ENCODE measurements around the gene KIF2C. TPM values are rescaled to one million over a fixed set of nuclear protein-coding genes. Genes with fewer than 3 reads are reported as not detected.

The KIF2C gene
- total and polyA plus RNA-seq, 9 of the 15 experiments (the other 6 are each of a cell fraction or from before 2014, with no cell fraction given): 84.9 to 226 (median 169) TPM

DNA sequence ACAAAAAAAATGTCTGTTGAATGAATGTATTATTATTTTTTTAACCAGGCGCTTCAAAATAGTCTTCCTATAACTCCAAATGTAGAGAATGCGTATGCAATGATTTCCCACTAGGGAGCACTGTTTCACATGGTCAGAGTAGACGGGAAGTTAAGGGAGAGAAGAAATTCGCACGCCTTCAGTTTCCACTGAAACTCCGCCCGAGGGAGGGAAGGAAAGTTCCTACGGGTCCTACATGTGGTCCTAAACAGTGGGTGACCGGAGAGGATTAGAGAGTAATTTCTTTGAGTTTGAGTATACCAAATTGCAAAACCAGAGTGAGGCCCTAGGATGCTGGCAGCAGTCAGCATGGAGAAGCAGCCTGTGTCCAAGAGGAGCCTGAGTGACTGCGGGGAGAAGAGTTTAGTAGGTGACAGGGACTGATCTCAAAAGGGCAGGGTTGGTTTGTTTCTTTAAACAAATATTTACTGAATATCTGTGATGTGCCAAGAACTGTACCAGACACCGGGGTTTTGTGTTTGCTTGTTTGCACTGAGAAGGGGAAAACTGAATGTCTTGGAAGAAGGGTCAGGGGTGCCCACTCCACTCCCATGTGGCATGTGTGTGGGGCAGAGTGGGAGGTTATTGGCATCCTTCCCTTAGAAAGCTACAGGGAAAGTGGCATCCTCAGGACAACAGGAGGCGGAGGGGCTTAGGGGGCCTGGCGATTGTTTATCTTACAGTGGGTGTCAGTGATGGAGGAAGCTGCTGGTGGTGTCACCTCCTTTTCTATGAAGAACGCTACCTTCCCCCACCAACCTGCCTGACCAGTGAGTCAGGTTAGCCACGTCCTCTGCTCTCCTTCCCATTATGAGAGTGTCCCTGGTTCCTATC lies 31.4 kb upstream of the KIF2C start (continued):
- TF ChIP-seq, protein P1, sequence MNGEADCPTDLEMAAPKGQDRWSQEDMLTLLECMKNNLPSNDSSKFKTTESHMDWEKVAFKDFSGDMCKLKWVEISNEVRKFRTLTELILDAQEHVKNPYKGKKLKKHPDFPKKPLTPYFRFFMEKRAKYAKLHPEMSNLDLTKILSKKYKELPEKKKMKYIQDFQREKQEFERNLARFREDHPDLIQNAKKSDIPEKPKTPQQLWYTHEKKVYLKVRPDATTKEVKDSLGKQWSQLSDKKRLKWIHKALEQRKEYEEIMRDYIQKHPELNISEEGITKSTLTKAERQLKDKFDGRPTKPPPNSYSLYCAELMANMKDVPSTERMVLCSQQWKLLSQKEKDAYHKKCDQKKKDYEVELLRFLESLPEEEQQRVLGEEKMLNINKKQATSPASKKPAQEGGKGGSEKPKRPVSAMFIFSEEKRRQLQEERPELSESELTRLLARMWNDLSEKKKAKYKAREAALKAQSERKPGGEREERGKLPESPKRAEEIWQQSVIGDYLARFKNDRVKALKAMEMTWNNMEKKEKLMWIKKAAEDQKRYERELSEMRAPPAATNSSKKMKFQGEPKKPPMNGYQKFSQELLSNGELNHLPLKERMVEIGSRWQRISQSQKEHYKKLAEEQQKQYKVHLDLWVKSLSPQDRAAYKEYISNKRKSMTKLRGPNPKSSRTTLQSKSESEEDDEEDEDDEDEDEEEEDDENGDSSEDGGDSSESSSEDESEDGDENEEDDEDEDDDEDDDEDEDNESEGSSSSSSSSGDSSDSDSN (IDR thresholded peaks at IDR 0.05; ENCODE audit: borderline replicate concordance in 1 of 2, low read depth in 2 of 2, low read length in 2 of 2): 0 out of 4 replicates have a peak, but pooled peaks of 1 of the 2 experiments have one; percentile 25
- TF ChIP-seq ARID2 (IDR thresholded peaks at IDR 0.05) (peak; percentile 53; the same call in 1 of the 2 replicates), SP1 (CRISPR knock-in tag; IDR thresholded peaks at IDR 0.05) (0 out of 2 replicates have a peak, but pooled peaks have one; percentile 26), L3MBTL2 (IDR thresholded peaks at IDR 0.05) (peak; percentile 59), SMARCB1 (IDR thresholded peaks at IDR 0.05; ENCODE audit: insufficient read length, low read depth) (no peak), CXXC5 (CRISPR knock-in tag; IDR thresholded peaks at IDR 0.05) (peak; percentile 43; the same call in 1 of the 2 replicates), JUND (IDR thresholded peaks at IDR 0.05; ENCODE audit: borderline replicate concordance, low read depth, low read length) (peak; percentile 17; the same call in 1 of the 2 replicates), JUND (tag; IDR thresholded peaks at IDR 0.05; ENCODE audit: borderline replicate concordance, low read depth, low read length) (no peak), SRSF1 (IDR thresholded peaks at IDR 0.05; ENCODE audit: low read depth, low read length) (no peak), ASH1L (IDR thresholded peaks at IDR 0.05; ENCODE audit: borderline replicate concordance, low read depth, partially characterized antibody) (no peak)
- TF ChIP-seq, protein P2, sequence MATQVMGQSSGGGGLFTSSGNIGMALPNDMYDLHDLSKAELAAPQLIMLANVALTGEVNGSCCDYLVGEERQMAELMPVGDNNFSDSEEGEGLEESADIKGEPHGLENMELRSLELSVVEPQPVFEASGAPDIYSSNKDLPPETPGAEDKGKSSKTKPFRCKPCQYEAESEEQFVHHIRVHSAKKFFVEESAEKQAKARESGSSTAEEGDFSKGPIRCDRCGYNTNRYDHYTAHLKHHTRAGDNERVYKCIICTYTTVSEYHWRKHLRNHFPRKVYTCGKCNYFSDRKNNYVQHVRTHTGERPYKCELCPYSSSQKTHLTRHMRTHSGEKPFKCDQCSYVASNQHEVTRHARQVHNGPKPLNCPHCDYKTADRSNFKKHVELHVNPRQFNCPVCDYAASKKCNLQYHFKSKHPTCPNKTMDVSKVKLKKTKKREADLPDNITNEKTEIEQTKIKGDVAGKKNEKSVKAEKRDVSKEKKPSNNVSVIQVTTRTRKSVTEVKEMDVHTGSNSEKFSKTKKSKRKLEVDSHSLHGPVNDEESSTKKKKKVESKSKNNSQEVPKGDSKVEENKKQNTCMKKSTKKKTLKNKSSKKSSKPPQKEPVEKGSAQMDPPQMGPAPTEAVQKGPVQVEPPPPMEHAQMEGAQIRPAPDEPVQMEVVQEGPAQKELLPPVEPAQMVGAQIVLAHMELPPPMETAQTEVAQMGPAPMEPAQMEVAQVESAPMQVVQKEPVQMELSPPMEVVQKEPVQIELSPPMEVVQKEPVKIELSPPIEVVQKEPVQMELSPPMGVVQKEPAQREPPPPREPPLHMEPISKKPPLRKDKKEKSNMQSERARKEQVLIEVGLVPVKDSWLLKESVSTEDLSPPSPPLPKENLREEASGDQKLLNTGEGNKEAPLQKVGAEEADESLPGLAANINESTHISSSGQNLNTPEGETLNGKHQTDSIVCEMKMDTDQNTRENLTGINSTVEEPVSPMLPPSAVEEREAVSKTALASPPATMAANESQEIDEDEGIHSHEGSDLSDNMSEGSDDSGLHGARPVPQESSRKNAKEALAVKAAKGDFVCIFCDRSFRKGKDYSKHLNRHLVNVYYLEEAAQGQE (IDR thresholded peaks at IDR 0.05; ENCODE audit: borderline replicate concordance): peak; percentile 54; the same call in 1 of the 2 replicates
- TF ChIP-seq, protein P2 (CRISPR knock-in tag; IDR thresholded peaks at IDR 0.05; ENCODE audit: low read depth): no peak
- TF ChIP-seq, protein P3, sequence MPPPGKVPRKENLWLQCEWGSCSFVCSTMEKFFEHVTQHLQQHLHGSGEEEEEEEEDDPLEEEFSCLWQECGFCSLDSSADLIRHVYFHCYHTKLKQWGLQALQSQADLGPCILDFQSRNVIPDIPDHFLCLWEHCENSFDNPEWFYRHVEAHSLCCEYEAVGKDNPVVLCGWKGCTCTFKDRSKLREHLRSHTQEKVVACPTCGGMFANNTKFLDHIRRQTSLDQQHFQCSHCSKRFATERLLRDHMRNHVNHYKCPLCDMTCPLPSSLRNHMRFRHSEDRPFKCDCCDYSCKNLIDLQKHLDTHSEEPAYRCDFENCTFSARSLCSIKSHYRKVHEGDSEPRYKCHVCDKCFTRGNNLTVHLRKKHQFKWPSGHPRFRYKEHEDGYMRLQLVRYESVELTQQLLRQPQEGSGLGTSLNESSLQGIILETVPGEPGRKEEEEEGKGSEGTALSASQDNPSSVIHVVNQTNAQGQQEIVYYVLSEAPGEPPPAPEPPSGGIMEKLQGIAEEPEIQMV (tag; conservative IDR thresholded peaks at IDR 0.05; ENCODE audit: low read depth): no peak

All from K562 (cell line).